ENCODE results near the gene NPDC1.
"Not testable (repeated sequence)": the region's sequence is repeated elsewhere in the genome, so short reads cannot be mapped to it uniquely, and the experiment has no call there.

The NPDC1 gene

DNA sequence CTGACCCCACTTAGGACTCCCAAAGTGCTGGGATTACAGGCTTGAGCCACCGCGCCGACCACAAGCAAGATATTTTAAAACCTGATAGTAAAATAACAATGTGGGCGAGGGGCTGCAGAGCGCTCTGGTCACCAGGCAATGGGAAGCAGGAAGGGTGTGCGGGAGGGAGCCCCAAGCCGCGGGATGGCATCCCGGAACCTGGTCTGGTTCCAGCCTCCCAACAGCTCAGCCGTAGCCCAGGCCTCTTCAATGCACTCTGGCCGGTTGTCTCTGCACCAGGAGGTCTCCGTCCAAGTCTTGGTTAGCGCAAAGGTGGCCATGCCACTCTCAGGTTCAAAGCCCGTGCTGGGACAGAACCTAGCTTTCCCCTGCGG, 30.6 kb upstream of the NPDC1 start:
- in situ Hi-C loops (cut with MboI; ENCODE audit: low pct_unique_long_range_greater_than_20kb, low sequenced_read_pairs): no loop called here
- DNase-seq: no peak

DNA sequence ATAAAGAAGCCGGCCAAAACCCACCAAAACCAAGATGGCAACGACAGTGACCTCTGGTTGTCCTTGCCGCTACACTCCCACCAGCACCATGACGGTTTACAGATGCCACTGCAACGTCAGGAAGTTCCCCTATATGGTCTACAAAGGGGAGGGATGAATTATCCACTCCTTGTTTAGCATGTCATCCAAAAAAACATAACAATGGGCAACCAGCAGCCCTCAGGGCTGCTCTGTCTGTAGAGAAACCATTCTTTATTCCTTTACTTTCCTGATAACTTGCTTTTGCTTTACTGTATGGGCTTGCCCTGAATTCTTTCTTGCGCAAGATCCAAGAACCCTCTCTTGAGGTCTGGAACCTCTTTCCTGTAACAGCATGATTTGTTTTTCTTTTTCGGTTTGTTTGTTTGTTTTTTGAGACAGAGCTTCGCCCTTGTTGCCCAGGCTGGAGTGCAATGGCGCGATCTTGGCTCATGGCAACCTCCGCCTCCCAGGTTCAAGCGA, 29.3 kb upstream of the NPDC1 start:
- DNase-seq: no peak
- in situ Hi-C loops (cut with MboI; ENCODE audit: low pct_unique_long_range_greater_than_20kb, low sequenced_read_pairs): no loop called here

DNA sequence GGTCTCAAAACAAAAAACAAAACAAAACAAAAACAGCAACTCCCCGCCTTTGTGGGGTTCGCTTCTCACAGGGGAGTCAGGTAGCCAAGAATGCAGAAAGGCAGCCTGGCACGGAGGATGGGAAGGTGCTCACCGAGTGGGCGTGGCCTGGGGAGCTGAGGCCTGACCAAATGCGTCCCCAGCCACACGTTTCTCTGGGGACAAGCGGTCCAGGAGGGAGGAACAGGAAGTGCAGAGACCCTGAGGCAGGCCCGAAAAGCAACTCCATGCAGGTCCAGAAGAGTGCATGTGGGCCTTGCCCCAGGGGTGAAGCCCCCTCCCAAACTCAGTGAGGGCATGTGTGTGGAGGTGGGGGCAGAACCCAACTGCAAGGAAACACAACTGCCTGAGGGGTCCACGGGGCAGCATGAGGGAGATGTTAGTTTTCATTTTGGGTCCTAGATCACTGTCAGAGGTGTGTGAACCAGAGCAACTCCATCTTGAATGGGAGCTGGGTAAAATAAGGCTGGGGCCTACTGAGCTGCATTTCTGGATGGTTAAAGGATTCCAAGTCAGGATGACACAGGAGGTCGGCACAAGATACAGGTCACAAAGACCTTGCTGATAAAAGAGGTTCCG, 28.8 kb upstream of the NPDC1 start:
- in situ Hi-C loops (cut with MboI; ENCODE audit: low pct_unique_long_range_greater_than_20kb, low sequenced_read_pairs): no loop called here
- DNase-seq: no peak

DNA sequence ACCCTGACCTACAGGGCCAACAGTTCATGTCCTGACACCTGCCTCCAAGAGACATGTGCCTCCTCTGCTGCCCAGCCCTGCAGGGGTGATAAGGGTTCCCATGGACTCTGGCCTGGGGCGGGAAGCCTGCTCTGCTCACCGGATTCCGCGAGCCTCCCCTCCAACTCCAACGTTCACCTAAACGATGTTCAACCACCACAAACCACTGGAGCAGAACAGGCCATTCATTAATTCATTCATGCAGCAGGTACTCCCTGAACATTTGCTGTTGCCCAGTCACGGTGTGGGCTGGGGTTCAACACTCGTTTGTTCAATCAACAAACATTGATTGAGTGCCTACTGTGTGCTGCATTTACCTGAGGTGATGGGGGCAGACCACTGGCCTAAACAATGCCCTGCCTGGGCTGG, 28.0 kb upstream of the NPDC1 start:
- no peak for DNase-seq
- in situ Hi-C loops (cut with MboI; ENCODE audit: low pct_unique_long_range_greater_than_20kb, low sequenced_read_pairs): no loop called here

DNA sequence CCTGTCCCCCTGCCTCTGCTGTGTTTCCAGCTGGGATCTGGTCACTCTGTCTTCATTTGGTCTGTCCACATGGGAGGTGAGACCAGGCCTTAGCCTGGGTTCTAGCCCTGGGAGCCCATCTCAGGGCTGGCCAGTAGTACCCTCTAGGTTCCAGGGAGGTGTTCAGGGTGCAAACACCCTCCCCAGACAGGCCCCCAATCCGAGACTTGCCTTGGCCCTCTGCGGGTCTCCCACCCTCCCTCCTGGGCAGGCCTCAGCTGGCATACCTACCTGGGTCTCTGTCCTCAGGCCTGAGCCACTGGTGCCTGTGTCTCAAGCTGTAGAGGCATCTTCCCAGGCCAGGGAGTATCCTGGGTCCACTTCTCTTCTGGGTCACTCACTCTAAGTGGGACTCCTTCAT, 25.3 kb upstream of the NPDC1 start:
- in situ Hi-C loops (cut with MboI; ENCODE audit: low pct_unique_long_range_greater_than_20kb, low sequenced_read_pairs): no loop called here
- DNase-seq: no peak

DNA sequence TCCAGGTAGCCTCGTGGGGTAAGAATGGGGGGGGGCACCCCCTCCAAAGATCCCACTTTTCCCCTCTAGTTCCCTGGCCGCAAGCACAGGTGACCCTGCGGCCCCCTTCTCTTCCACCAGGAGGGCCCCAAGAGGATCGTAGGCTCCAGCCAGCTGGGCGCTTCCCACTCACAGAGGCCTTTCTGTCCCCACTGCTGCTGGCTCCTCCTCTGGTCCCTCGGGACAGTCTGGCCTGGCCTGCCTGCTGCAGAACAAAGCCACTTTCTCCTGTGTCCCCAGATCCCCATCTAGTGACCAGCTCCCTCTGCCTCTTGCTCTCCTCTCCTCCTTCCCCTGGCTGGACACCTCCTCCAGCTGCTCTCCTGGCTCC, 24.9 kb upstream of the NPDC1 start:
- DNase-seq: no peak
- in situ Hi-C loops (cut with MboI; ENCODE audit: low pct_unique_long_range_greater_than_20kb, low sequenced_read_pairs): no loop called here

DNA sequence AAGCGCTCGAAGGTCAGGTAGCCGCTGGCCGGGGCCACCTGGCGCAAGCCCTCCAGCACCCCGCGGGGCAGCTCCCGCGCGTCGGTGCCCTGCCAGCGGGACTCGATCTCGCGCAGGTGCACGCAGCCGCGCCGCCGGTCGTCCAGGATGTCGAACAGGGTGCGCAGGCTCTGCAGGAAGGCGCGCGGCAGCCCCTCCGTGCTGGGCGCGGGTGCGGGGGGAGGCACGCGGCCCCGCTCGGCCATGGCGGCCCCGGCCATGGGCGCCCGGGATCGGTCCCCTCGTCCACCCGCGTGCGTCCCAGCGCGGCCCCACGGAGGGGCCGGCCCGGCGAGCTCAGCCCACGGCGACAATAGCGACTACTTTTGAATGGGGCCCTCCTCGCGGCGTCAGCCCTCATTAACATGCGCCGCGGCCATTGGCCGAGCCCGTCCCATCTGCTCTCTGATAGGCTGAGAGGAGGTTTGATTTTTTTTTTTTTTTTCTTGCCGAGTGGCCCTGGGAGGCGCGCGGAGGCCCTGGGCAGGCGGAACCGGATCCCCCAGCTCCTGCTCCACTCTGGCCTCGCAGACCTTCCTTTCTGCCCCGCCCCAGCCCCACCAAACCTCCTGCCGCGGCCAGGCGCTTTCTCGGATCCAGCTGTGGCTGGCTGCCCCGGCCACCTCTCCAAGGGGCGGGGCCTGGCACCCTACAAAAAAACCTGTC, 24.4 kb upstream of the NPDC1 start, which contains the start of gene SAPCD2:
Gene SAPCD2, minus strand, starts transcription at position 357 of the 705 bp plus-strand sequence. Its CDS starts 97 bp downstream, at position 260.
- in situ Hi-C loops (cut with MboI; ENCODE audit: low pct_unique_long_range_greater_than_20kb, low sequenced_read_pairs): no loop called here
- DNase-seq: peak; percentile 98

DNA sequence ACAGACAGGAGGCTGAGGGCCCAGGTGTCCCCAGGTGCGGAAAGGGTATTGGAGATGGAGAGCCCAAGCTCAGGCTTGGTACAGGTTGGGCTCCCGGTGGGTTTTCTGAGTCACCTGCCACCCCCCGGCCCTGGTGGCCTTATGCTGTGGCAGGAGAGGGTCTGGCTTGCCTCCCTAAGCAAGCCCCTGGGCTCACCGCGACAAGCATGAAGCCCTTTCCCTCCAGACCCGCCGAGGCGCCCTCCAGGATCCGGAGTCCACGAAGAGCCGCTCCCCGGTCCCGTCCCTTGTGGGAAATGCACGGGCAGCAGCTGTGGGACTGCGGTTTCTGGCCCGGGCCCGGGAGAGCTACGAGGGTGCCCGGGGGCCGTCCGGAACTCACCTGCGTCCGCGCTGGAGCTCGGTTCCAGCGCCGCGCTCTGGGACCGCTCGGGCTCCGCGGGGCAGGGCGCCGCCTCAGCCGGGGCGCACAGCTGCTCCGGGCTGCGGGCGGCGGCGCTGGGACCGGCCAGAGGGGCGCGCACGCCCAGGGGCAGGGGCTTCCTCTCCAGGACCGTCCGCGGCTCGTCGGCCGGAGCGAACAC, 23.6 kb upstream of the NPDC1 start:
- in situ Hi-C loops (cut with MboI; ENCODE audit: low pct_unique_long_range_greater_than_20kb, low sequenced_read_pairs): no loop called here
- DNase-seq: no peak

DNA sequence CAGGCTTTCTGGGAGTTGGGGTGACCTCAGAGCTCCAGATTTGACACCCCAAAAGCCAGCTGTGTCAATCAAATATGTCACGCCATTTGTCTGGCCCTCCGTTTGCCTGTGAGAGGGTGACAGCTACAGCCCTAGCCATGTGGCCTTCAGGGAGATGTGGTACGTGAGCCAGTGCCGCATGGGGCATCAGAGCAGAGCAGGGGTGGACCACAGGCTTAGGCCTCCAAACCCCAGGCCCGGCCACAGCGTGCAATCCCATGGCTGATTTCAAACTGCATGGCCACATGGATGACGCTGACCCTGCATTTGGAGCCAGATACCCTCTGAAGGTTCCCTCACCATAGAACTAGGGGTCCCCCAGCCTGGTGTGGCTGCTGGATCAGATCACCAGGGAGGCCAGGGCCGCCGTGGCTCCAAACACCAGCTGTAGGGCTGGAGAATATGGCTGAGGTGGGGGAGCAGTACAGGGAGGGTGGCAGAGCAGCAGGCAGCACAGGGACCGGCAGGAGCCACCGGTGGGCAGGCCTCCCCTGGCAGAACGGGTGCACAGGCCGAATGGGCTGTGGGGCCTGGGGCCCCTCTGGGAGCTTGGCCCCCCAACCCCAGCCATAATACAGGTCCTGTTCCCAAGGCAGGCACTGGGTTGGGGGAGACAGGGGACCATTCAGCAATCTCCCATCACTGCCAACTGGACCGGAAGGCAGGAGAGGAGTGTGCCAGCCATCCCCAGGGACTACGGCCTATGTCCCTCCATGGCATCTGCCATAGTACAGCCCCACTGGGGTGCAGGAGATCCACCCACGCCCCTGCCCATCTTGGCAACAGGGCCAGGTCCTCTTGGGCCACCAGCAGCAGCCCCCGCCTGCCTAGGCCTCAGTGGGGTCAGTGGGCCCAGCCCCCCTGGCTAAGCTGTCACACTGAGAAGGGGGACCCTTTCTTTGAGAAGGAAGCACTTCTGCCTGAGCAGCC, 22.8 kb upstream of the NPDC1 start:
- in situ Hi-C loops (cut with MboI; ENCODE audit: low pct_unique_long_range_greater_than_20kb, low sequenced_read_pairs): no loop called here
- no peak for DNase-seq

DNA sequence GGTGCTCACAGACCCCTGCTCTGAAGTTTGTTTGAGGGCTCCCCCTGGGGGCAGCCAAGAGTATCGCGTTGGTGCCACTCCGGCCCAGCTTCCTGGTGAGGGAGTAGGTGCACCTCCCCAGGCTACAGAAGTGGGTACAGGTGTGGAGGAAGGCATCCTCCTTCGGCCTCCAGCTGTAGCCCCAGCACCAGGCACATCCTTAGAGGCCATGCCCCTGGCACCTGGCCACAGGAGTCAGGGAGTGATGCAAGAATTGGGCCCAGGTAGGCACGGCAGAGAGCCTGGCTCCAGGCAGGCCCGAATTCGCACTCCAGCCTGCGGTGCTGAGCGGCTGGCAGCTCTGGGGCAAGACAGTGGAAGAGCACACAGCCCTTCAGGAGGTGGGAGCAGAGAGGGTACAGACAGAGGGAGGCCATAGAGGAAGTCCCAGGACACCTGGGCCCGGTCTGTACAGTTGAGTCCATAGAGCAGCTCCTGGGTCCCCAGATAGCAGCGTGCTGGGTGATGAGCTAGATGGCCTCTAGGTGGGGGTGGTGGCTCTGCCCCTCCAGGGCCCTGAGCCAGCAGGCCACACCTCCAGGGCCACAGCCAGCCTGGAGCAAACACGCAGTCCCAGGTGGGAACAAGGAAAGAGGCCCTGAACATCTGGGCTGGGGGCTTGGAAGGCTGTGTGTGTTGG, 22.0 kb upstream of the NPDC1 start:
- DNase-seq: peak; percentile 91
- in situ Hi-C loops (cut with MboI; ENCODE audit: low pct_unique_long_range_greater_than_20kb, low sequenced_read_pairs): no loop called here

DNA sequence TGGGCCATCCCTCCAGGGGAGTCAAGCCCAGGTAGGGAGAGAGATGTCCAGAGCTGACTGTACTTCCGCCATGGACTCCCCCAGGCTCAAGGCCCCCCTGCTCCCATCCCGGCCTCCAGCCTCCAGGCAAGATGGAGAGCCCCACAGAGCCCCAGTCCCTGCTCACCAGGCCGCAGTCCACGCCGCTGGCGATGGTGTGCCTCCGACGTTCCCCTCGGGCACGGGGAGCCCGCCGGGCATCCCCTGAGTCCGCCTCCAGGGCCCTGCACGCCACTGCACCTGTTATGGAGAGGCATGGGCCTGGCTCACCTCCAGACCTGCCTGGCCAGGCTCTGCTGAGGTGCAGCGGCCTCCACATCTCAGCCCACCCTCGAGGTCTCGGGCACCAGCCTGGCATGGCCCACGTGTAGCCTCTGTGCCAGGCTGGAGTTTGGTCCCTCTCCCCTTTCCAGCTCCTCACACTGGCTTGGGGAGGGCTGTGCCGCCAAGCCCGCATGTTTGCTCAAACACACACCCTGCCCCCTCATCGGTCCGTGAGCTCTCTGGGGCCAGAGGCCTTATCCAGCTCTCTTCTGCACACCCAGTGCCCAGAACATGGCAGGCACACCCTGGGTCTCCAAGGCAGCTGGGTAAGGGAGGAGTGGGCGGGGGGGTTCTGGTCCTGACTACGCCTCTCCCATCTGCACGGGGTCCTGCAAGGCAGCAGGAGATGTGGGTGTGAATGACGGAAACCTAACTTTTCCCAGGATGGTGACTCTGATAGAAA, 20.3 kb upstream of the NPDC1 start:
- in situ Hi-C loops (cut with MboI; ENCODE audit: low pct_unique_long_range_greater_than_20kb, low sequenced_read_pairs): no loop called here
- DNase-seq: no peak

DNA sequence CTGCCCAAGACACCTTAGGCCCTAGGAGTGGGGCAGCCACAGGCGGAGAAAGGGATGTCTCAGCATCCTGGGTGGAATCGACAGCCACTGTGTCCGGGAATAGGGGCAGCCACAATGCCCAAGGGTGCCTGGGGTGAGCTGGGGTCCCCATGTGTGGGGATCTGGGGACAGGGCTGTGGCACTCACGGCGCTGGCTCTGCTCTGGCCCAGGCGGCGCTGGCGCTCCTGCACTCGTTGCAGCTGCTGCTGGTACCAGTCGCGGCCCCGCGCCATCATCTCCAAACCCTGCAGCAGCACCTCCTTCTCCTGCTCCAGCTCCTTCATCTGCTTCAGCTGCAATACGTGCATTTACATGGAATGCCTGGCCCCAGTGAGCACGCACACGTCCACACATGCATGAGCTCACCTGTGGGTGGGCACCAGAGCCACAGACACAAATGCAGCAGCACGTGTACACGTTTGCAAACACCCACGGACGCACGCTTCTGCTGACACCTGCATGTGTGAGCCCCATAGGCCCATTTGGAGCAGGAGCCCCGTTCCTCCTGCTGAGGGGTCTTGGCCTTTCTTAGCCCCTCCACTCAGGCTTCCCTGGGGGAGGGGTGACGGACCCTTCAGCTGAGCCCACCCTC, 19.5 kb upstream of the NPDC1 start:
- no peak for DNase-seq
- in situ Hi-C loops (cut with MboI; ENCODE audit: low pct_unique_long_range_greater_than_20kb, low sequenced_read_pairs): no loop called here

DNA sequence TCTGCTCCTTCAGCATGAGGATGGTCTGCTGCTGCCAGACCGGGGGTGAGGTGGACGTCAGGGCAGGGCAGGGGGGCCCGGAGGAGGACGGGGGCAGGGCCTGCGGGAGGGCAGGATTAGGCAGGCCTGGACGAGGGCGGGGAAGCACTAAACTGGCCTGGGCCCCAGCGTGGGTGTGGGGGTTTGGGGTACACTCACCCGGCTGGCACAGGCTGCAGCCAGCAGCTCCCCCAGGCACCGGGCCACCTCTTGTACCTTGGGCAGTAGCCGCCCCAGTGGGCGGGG, 18.8 kb upstream of the NPDC1 start:
- in situ Hi-C loops (cut with MboI; ENCODE audit: low pct_unique_long_range_greater_than_20kb, low sequenced_read_pairs): no loop called here
- no peak for DNase-seq

DNA sequence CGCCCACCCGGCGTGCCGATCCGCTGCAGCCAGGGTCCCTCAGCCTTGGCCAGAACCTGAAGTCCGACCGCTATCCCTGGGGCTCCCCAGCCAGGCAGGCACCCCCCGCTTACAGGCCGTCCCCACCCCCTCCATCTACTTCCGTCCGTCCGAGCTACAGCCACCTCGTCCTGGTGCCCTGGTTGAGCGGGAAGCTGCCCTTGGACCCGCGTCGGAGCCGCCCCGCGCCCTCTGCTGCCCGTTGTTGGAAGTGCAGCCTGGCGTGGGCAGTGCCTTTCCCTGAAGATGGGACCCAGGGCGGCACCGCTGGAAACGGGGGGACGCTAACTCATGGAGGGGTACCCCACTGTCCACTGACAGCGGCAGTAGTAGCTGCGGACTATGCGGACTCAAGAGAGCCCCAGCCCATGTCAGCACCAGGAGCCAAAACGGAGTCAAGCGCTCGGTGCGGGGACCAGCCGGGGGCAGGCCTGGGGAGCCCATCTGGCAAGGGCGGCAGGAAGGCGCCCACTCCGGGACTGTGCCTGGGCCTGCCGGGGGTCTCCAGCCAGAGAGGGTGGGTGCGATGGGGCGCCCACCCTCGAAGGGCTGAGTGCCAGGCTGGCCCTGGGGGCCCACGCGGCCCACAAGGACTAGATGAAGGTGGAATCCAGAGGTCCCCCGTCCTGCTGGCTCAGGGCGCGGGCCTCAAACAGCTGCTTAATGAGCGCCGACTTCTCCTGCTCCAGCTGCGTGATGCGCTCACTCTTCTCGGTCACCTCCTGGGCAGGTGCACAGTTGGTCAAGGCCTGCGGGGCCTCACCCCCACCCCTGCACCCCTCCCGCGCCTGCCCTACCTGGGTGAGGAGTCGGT, 18.3 kb upstream of the NPDC1 start:
- in situ Hi-C loops (cut with MboI; ENCODE audit: low pct_unique_long_range_greater_than_20kb, low sequenced_read_pairs): no loop called here
- DNase-seq: no peak

DNA sequence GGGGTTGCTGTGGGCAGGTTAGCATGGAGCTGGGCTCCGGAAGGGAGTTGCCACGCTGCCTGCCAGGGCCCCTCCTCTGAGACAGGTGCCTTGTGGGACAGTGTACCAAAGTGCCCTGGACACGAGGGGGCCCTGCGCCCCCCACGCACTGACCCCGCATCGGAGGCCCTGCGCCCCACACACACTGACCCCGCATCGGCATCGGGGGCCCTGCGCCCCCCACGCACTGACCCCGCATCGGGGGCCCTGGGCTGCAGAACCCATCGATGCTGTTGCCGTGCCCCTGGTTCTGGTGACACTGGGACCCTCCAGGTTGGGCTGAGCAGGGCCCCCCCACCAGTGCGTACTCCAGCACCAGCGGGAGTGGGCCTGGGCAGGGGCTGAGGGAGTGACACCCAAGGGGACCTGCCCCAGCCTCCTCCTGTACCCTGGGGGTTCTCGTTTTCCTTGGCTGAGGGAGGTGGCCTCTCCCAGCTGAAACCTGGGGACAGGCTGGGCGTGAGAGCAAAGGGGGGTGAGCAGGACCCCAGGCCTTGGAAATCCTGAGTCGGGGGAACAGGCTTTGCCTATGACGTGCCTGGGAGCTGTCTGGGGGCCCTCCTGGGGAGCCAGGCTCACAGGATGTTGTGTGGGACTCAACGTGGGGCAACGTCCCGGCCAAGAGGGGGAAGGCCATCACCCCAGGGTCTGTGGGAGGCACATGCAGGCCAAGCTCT, 17.5 kb upstream of the NPDC1 start:
- in situ Hi-C loops (cut with MboI; ENCODE audit: low pct_unique_long_range_greater_than_20kb, low sequenced_read_pairs): no loop called here
- no peak for DNase-seq

DNA sequence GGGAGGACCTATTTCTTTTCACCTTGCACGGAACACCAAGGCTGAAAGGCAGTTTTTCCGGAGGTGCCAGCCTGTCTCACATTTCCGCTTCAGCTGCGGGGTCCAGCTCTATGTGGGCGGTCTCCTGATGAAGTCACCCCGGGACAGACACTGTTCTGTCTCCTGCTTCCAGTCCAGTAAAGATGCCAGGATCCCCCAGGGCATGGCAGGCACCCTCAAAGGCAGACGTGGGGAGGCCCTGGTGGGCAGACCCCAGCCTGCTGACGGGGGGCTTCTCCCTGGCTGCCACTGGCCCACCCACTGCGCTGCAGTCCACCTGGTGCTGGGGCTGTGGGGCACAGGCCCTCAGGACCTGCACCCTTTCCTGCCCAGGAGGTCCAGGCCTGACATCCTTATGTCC, 16.8 kb upstream of the NPDC1 start:
- DNase-seq: not testable (repeated sequence)

DNA sequence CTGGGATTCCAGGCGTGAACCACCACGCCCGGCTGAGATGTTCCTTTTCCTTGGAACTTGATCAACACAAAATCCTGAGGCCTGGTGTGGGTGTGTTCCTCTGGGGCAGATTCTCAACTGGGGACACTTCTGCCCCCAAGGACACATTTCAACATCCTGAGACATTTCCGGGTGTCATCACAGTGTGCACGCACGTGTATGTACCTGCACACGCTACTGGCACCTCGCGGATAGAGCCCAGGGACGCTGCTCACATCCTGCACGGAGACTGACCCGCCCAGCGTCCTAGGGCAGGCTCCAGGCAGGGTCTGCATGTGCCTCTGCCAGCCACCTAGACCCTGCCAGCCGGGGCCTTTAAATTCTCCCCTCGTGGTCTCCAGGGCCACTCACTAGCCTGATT, 16.4 kb upstream of the NPDC1 start:
- in situ Hi-C loops (cut with MboI; ENCODE audit: low pct_unique_long_range_greater_than_20kb, low sequenced_read_pairs): no loop called here

More for the DNA sequence above, 16.8 kb upstream of the NPDC1 start:
- in situ Hi-C loops (cut with MboI; ENCODE audit: low pct_unique_long_range_greater_than_20kb, low sequenced_read_pairs): not testable (repeated sequence)

More for the DNA sequence above, 16.4 kb upstream of the NPDC1 start:
- no peak for DNase-seq
